ENCODE measurements around the gene LHPP. TPM values are rescaled to one million over a fixed set of nuclear protein-coding genes. Genes with fewer than 3 reads are reported as not detected.

The LHPP gene
- polyA plus RNA-seq, 2 of the 4 experiments (the other 2 are of a cell fraction), result 14.4 to 18.6 TPM

- Histone ChIP-seq H3K9me3 (no peaks in the 10 kb centered on the region), H3K27ac (no peak overlapping the region), H3K4me1 (peaks cover 4% of the 10 kb centered on the region; the same call in 1 of the 3 replicates), H3K4me2 (no peak overlapping the region), H3K4me3 (no peak overlapping the region)
- no peak for FAIRE-seq
- DNase-seq (ENCODE audit: low read depth in 1 of 2, low spot score in 1 of 2), result no peak
- CTCF ChIA-PET, result no interaction called here
- TF ChIP-seq CHD2 (IDR thresholded peaks at IDR 0.05; ENCODE audit: low read length, partially characterized antibody), result no peak
- TF ChIP-seq USF2 (IDR thresholded peaks at IDR 0.05), result no peak
- no peak for TF ChIP-seq JUN (IDR thresholded peaks at IDR 0.05)
- TF ChIP-seq CEBPB (IDR thresholded peaks at IDR 0.05), result no peak
- no peak for TF ChIP-seq CHD4 (IDR thresholded peaks at IDR 0.05; ENCODE audit: borderline replicate concordance)
- TF ChIP-seq RCOR1 (IDR thresholded peaks at IDR 0.05; ENCODE audit: low read depth, low read length), result no peak
- TF ChIP-seq BCL3 (IDR thresholded peaks at IDR 0.05), result no peak
- no peak for TF ChIP-seq FOSL2 (IDR thresholded peaks at IDR 0.05)
- no peak for TF ChIP-seq FOSL2 (CRISPR knock-in tag; IDR thresholded peaks at IDR 0.05)
- no peak for TF ChIP-seq HOXA7 (CRISPR knock-in tag; IDR thresholded peaks at IDR 0.05)
- TF ChIP-seq NR3C1 (IDR thresholded peaks at IDR 0.05), result no peak
- ATAC-seq, result no peak
- POLR2A ChIA-PET, result no interaction called here
- WGBS (ENCODE audit: missing lambda C conversion rate), result 85% methylated on average over 7 of the region's 11 CpGs
These were observed 150.1 kb downstream of the LHPP start for GRCh38 chr10:124611738-124612137.

GRCh38 chr10:124612611-124613498 is 151.2 kb downstream of the LHPP start:
- ATAC-seq (peak; percentile 19 to 58; a peak in 4 of 6 replicates), DNase-seq (ENCODE audit: low read depth in 1 of 2, low spot score in 1 of 2) (peak in 1 of 2 experiments; percentile 14), FAIRE-seq (no peak)
- Histone ChIP-seq H3K4me1 (peaks cover 4% of the 10 kb centered on the region; the same call in 1 of the 3 replicates), H3K4me3 (no peak overlapping the region), H3K4me2 (no peak overlapping the region), H3K9me3 (no peaks in the 10 kb centered on the region), H3K27ac (no peak overlapping the region)
- TF ChIP-seq ZNF302 (CRISPR knock-in tag; IDR thresholded peaks at IDR 0.05) (no peak), EHMT2 (IDR thresholded peaks at IDR 0.05; ENCODE audit: low read depth) (no peak), RAD21 (conservative IDR thresholded peaks at IDR 0.05 in 1 of 2, IDR thresholded peaks at IDR 0.05 in 1 of 2) (no peak), PHF8 (IDR thresholded peaks at IDR 0.05; ENCODE audit: borderline replicate concordance, low read depth) (no peak), RNF2 (IDR thresholded peaks at IDR 0.05; ENCODE audit: borderline replicate concordance, low read depth) (no peak), BCL3 (IDR thresholded peaks at IDR 0.05) (no peak), CHD4 (IDR thresholded peaks at IDR 0.05; ENCODE audit: borderline replicate concordance) (no peak), EHF (CRISPR knock-in tag; IDR thresholded peaks at IDR 0.05) (no peak), ZC3H11A (IDR thresholded peaks at IDR 0.05) (no peak), RCOR1 (IDR thresholded peaks at IDR 0.05; ENCODE audit: low read depth, low read length) (no peak), ZSCAN20 (CRISPR knock-in tag; IDR thresholded peaks at IDR 0.05) (no peak), EP300 (IDR thresholded peaks at IDR 0.05) (no peak), USF2 (IDR thresholded peaks at IDR 0.05) (no peak), E2F6 (IDR thresholded peaks at IDR 0.05; ENCODE audit: borderline replicate concordance, low read depth) (no peak), CBX2 (IDR thresholded peaks at IDR 0.05; ENCODE audit: borderline replicate concordance, low read depth) (no peak), RFX5 (IDR thresholded peaks at IDR 0.05) (no peak), GATA3 (IDR thresholded peaks at IDR 0.05; ENCODE audit: borderline replicate concordance) (no peak)
- POLR2A ChIA-PET, result no interaction called here
- 69% methylated on average over 9 of the region's 18 CpGs for WGBS (ENCODE audit: missing lambda C conversion rate)
- CTCF ChIA-PET, result interaction anchor here (0.9 kb wide), 1 partner anchor 61 kb away, joined by 3 read pairs; no protein-coding TSS in a partner anchor
